Measurements from ENCODE around the gene SLC6A16. TPM values are rescaled to one million over a fixed set of nuclear protein-coding genes. Genes with fewer than 3 reads are reported as not detected.
"Not testable (repeated sequence)": the region's sequence is repeated elsewhere in the genome, so short reads cannot be mapped to it uniquely, and the experiment has no call there.

Gene SLC6A16
- 1 to 10 TPM; 2.7 to 5.3 (median 3.9) TPM for polyA plus RNA-seq (ENCODE audit: insufficient read depth in 1 of 5, insufficient read length in 5 of 5, low replicate concordance in 1 of 5)
- long read RNA-seq, donor 1: 0 reads
- long read RNA-seq, donor 2: 0 reads
- long read RNA-seq, donor 3: 0 reads
- long read RNA-seq, donor 4: 0 reads
- long read RNA-seq, donor 5: 0 reads
- long read RNA-seq, donor 6: 0 reads
- long read RNA-seq, donor 7: 0 reads
- long read RNA-seq, donor 8: 0 reads

GRCh38 chr19:49324801-49325576, at the start of gene SLC6A16:
SLC6A16 (minus strand) TSS chr19:49325191; CDS start chr19:49311347, 13,844 bp downstream.
- DNase-seq: no peak

- not testable (repeated sequence) for DNase-seq
Observed at GRCh38 chr19:49373174-49373573, 48.2 kb upstream of the SLC6A16 start.

GRCh38 chr19:49371184-49371583, 46.2 kb upstream of the SLC6A16 start:
- no peak for DNase-seq

GRCh38 chr19:49368711-49369358, 43.8 kb upstream of the SLC6A16 start:
- no peak for DNase-seq

- no peak for DNase-seq
Observed at GRCh38 chr19:49366110-49366509, 41.1 kb upstream of the SLC6A16 start.

GRCh38 chr19:49364083-49364737, 39.2 kb upstream of the SLC6A16 start:
- no peak for DNase-seq

GRCh38 chr19:49363268-49364082, 38.5 kb upstream of the SLC6A16 start, which contains the start of gene DKKL1:
DKKL1 (plus strand) TSS chr19:49363877; CDS start chr19:49363999, 122 bp downstream.
- DNase-seq: peak; percentile 94 to 95

- DNase-seq: peak; percentile 62 to 73
Observed at GRCh38 chr19:49362929-49363267, 37.9 kb upstream of the SLC6A16 start.

GRCh38 chr19:49362048-49362928, 37.3 kb upstream of the SLC6A16 start, which contains the start of gene TEAD2:
TEAD2 (minus strand) TSS chr19:49362416; CDS start chr19:49360075, 2,341 bp downstream.
- DNase-seq: peak; percentile 82 to 87

- peak; percentile 95 to 96 for DNase-seq
Observed at GRCh38 chr19:49361438-49362047, 36.6 kb upstream of the SLC6A16 start.

GRCh38 chr19:49359851-49360820, 35.1 kb upstream of the SLC6A16 start:
- no peak for DNase-seq

GRCh38 chr19:49357186-49357585, 32.2 kb upstream of the SLC6A16 start:
- no peak for DNase-seq

- no peak for DNase-seq
Observed at GRCh38 chr19:49356382-49356781, 31.4 kb upstream of the SLC6A16 start.

- no peak for DNase-seq
Observed at GRCh38 chr19:49355909-49356353, 30.9 kb upstream of the SLC6A16 start.

- DNase-seq: no peak
Observed at GRCh38 chr19:49349567-49349966, 24.6 kb upstream of the SLC6A16 start.

- no peak for DNase-seq
Observed at GRCh38 chr19:49348305-49349189, 23.6 kb upstream of the SLC6A16 start.

GRCh38 chr19:49347835-49348234, 22.8 kb upstream of the SLC6A16 start:
- DNase-seq: no peak
